PFSK-1 (cell line): ENCODE data around the gene HBP1.

ENCODE experiments used
- FOXP2 ChIP-seq: optimal IDR thresholded peaks from 2 replicates; pipeline ENCODE3; 2011; ENCODE audit warnings: borderline replicate concordance, control low read depth, inconsistent platforms; ENCODE audit not compliant: insufficient read depth; ENCODE audit errors: extremely low read length, extremely low read depth
- POLR2AphosphoS5 ChIP-seq: IDR thresholded peaks from 2 replicates; pipeline ENCODE4 v1.6.1; 2012; ENCODE audit warnings: low read depth, mild to moderate bottlenecking, control low read depth, low read length, moderate library complexity
- REST ChIP-seq, 2 experiments: IDR thresholded peaks; 2 replicates each; pipeline versions ENCODE4 v1.6.1 to v1.8.0; 2011 to 2012; ENCODE audit warnings: low read depth in 2 of 2, low read length in 2 of 2, control low read depth in 1 of 2, inconsistent platforms in 1 of 2, mild to moderate bottlenecking in 1 of 2, moderate library complexity in 1 of 2; ENCODE audit not compliant: insufficient read depth in 1 of 2
- SIN3A ChIP-seq: IDR thresholded peaks from 2 replicates; pipeline ENCODE4 v1.6.1; 2012; ENCODE audit warnings: mild to moderate bottlenecking, low read length, moderate library complexity, borderline replicate concordance; ENCODE audit not compliant: insufficient read depth
- TAF1 ChIP-seq: IDR thresholded peaks from 2 replicates; pipeline ENCODE4 v1.6.1; 2012; ENCODE audit warnings: low read length, control low read depth, borderline replicate concordance; ENCODE audit not compliant: insufficient read depth

The HBP1 gene

GRCh38 chr7:107212725-107213124 lies 43.9 kb downstream of the HBP1 start:
- TF ChIP-seq SIN3A (no peak), FOXP2 (no peak), REST (IDR thresholded peaks at IDR 0.05; ENCODE audit: insufficient read depth in 1 of 2, low read depth in 2 of 2, low read length in 2 of 2) (no peak), POLR2AphosphoS5 (no peak), TAF1 (no peak)

DNA sequence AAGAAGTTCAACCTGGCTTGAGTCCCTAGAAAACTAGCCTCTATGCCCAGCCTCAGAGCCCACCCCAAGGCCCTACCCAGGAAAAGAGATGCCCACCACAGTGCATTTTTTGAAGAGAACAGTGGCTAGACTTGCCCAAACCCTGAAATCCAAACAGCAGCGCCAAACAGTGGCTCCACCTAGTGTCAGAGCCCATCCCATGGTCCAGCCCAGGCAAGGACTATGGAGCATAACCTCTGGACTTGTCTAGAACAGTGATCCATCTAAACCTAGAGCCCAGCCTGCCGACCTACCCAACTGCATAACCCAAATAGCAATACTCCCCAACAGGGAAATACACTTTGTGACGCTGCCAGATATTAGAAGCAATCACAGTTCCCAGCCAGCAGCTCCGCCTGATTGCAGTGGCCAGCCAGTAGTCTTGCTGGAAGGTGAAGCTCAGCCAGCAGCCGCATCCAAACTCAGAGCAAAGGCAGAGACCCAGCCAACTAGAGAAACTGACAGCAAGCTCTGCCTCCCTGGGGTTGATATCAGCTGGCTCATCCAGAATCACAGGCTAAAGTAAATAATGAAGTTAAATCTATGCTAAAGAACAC lies 44.5 kb downstream of the HBP1 start:
- TF ChIP-seq REST (IDR thresholded peaks at IDR 0.05; ENCODE audit: insufficient read depth in 1 of 2, low read depth in 2 of 2, low read length in 2 of 2) (no peak), POLR2AphosphoS5 (no peak), SIN3A (no peak), TAF1 (no peak), FOXP2 (no peak)

DNA sequence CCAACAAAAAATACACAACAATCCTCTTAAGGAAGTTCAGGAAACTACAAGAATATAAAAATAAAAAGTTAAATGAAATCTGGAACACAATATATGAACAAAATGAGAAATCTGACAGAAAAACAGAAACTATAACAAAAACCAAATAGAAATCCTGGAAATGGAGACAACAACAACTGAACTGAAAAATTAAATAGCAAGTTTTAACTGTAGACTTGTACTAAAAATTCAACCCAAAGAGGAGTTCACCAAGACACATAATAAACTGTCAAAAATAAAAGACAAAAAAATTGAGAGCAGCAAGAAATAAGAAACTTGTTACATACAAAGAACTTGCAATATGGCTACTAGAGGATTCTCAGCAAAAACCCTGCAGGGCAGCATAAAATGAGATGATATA lies 45.1 kb downstream of the HBP1 start:
- TF ChIP-seq FOXP2 = no peak
- no peak for TF ChIP-seq SIN3A
- TF ChIP-seq POLR2AphosphoS5 = no peak
- no peak for TF ChIP-seq TAF1
- TF ChIP-seq REST (IDR thresholded peaks at IDR 0.05; ENCODE audit: insufficient read depth in 1 of 2, low read depth in 2 of 2, low read length in 2 of 2) = no peak

- TF ChIP-seq TAF1 = no peak
These were observed 50.9 kb downstream of the HBP1 start for GRCh38 chr7:107219563-107220244.

- no peak for TF ChIP-seq TAF1
- TF ChIP-seq FOXP2 = no peak
- TF ChIP-seq REST (IDR thresholded peaks at IDR 0.05; ENCODE audit: insufficient read depth in 1 of 2, low read depth in 2 of 2, low read length in 2 of 2) = no peak
- TF ChIP-seq POLR2AphosphoS5 = no peak
- no peak for TF ChIP-seq SIN3A
These were observed 51.6 kb downstream of the HBP1 start for GRCh38 chr7:107220356-107220755.
